ENCODE data around the gene INPP4A. TPM values are rescaled to one million over a fixed set of nuclear protein-coding genes. Genes with fewer than 3 reads are reported as not detected.

Gene INPP4A
- total RNA-seq, 1 experiment from 2014 or later, result 23.4 TPM

DNA sequence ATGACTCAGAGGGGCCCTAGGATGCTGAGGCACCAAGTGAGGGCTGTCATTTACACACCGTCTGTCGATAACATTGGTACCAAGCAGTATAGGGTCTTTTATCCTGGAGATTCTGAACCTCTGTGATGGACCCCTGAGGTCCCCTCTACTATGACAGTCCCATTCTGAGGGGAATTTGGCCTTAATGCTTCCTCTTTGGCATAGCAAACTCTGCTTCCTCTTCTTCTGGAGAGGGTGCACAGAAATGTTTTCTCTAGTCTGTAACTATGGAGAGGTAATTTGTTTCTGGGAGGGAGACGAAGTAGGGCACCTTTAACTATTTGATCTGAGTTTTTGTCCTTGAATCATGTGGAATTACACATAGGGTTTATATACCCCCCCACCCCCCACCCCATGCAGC lies 44.8 kb downstream of the INPP4A start:
- Histone ChIP-seq H4K20me1 (ENCODE audit: low read length) (no peaks in the 10 kb centered on the region), H3K36me3 (ENCODE audit: low read depth, low read length) (no peaks in the 10 kb centered on the region), H2AFZ (ENCODE audit: low read length) (no peak overlapping the region), H3K4me2 (ENCODE audit: low read length) (no peak overlapping the region), H3K9ac (ENCODE audit: low read length) (no peak overlapping the region), H3K27ac (ENCODE audit: low read length) (no peak overlapping the region), H3K4me1 (ENCODE audit: insufficient read depth, low read length) (peaks cover 17% of the 10 kb centered on the region), H3K27me3 (ENCODE audit: low read length) (no peaks in the 10 kb centered on the region), H3K4me3 (ENCODE audit: low read length) (no peak overlapping the region), H3F3A (ENCODE audit: low read length, unreplicated experiment) (no peaks in the 10 kb centered on the region), H3K79me2 (ENCODE audit: low read length) (peaks cover 50% of the 10 kb centered on the region), H3K9me2 (replicated peaks; ENCODE audit: low read length) (no peaks in the 10 kb centered on the region), H3K9me3 (ENCODE audit: low read length) (no peaks in the 10 kb centered on the region)
- no peak for DNase-seq
- TF ChIP-seq EZH2phosphoT487 (IDR thresholded peaks at IDR 0.05; ENCODE audit: borderline replicate concordance, low read length), result no peak
- no peak for TF ChIP-seq EZH2 (IDR thresholded peaks at IDR 0.05; ENCODE audit: low read length, unreplicated experiment)
- no peak for TF ChIP-seq CTCF (conservative IDR thresholded peaks at IDR 0.05; ENCODE audit: low read depth, low read length)
- no TSS peak for BruUV-seq (replicated peaks)
- POLR2A ChIA-PET (ENCODE audit: unreplicated experiment), result no interaction called here
- intact Hi-C loops (cut with micrococcal nuclease), result no loop called here
- CTCF ChIA-PET, result no interaction called here
- ATAC-seq, result no peak

DNA sequence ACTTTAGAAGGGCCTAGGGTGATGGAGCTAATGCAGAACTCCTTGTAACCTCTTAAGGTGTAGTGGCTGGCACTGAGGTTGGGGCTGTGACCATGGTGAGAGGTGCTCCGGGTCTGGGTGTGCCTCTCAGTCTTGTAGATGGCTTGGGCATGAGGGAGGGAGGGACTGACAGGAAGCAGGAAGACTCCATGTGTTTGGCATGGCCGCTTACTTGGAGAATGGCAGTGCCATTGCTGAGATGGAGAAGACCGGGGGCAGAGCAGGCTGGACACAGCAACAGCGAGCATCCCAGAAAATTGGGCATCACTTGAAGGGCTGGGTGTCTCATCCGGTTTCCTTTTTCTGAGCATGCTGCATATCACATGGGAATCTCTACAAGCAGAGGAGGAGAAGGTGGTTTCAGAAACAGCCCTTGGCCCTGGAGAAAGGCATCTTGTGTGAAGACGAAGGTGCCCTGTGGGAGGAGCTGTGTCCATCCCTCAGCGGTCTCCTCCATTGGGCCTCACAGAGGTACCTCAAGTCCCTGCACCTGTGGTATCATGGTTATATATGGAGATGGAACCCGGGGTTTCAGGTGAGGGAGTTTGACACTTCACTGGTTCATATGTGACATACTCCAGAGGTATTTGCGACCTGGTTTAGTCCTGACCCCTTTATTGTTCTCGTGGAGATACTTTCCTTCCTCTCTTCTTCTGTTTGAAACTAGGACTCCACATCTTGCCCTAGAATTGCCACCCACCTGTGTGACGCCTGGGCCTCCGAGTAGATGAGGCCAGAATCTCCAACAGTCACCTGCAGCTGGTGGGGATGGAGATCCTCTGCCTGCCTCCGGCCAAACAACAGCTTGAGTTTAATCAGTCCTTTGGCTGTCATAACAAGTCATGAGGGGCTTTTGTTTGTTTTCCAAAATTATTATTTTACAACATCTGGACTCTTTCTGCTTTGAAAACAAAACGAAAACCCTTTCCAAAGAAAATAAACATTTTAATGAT lies 45.6 kb downstream of the INPP4A start:
- POLR2A ChIA-PET (ENCODE audit: unreplicated experiment), result no interaction called here
- CTCF ChIA-PET, result no interaction called here
- no peaks in the 10 kb centered on the region for H3K9me2 ChIP-seq (replicated peaks; ENCODE audit: low read length)
- H3K4me3 ChIP-seq (ENCODE audit: low read length), result no peak overlapping the region
- H3K27ac ChIP-seq (ENCODE audit: low read length), result no peak overlapping the region
- H3K27me3 ChIP-seq (ENCODE audit: low read length), result no peaks in the 10 kb centered on the region
- BruUV-seq (replicated peaks), result no TSS peak
- peaks cover 9% of the 10 kb centered on the region for H3K4me1 ChIP-seq (ENCODE audit: insufficient read depth, low read length)
- H3K9me3 ChIP-seq (ENCODE audit: low read length), result no peaks in the 10 kb centered on the region
- no peak overlapping the region for H3K9ac ChIP-seq (ENCODE audit: low read length)
- TF ChIP-seq EZH2 (IDR thresholded peaks at IDR 0.05; ENCODE audit: low read length, unreplicated experiment) (no peak), CTCF (conservative IDR thresholded peaks at IDR 0.05; ENCODE audit: low read depth, low read length) (no peak)
- H2AFZ ChIP-seq (ENCODE audit: low read length), result no peak overlapping the region
- peaks cover 42% of the 10 kb centered on the region for H3K79me2 ChIP-seq (ENCODE audit: low read length)
- H3K36me3 ChIP-seq (ENCODE audit: low read depth, low read length), result no peaks in the 10 kb centered on the region
- H4K20me1 ChIP-seq (ENCODE audit: low read length), result no peaks in the 10 kb centered on the region
- intact Hi-C loops (cut with micrococcal nuclease), result no loop called here
- no peak for DNase-seq
- no peak for ATAC-seq
- no peaks in the 10 kb centered on the region for H3F3A ChIP-seq (ENCODE audit: low read length, unreplicated experiment)
- no peak overlapping the region for H3K4me2 ChIP-seq (ENCODE audit: low read length)

GRCh38 chr2:98492441-98492840 lies 47.8 kb downstream of the INPP4A start:
- Histone ChIP-seq H3K4me3 (ENCODE audit: low read length) (no peak overlapping the region), H3K27me3 (ENCODE audit: low read length) (no peaks in the 10 kb centered on the region), H3K4me1 (ENCODE audit: insufficient read depth, low read length) (no peaks in the 10 kb centered on the region), H3F3A (ENCODE audit: low read length, unreplicated experiment) (no peaks in the 10 kb centered on the region), H3K27ac (ENCODE audit: low read length) (no peak overlapping the region), H3K9me2 (replicated peaks; ENCODE audit: low read length) (no peaks in the 10 kb centered on the region), H3K9ac (ENCODE audit: low read length) (no peak overlapping the region), H3K4me2 (ENCODE audit: low read length) (no peak overlapping the region), H4K20me1 (ENCODE audit: low read length) (no peaks in the 10 kb centered on the region), H3K79me2 (ENCODE audit: low read length) (peaks cover 21% of the 10 kb centered on the region), H3K36me3 (ENCODE audit: low read depth, low read length) (peaks cover 4% of the 10 kb centered on the region; the same call in 1 of the 2 replicates), H2AFZ (ENCODE audit: low read length) (no peak overlapping the region), H3K9me3 (ENCODE audit: low read length) (no peaks in the 10 kb centered on the region)
- DNase-seq (no peak), ATAC-seq (no peak)
- CTCF ChIA-PET, result no interaction called here
- intact Hi-C loops (cut with micrococcal nuclease), result no loop called here
- POLR2A ChIA-PET (ENCODE audit: unreplicated experiment), result no interaction called here
- TF ChIP-seq CTCF (conservative IDR thresholded peaks at IDR 0.05; ENCODE audit: low read depth, low read length) (no peak), EZH2 (IDR thresholded peaks at IDR 0.05; ENCODE audit: low read length, unreplicated experiment) (no peak), EZH2phosphoT487 (IDR thresholded peaks at IDR 0.05; ENCODE audit: borderline replicate concordance, low read length) (no peak)
- no TSS peak for BruUV-seq (replicated peaks)

Data from PC-3 (cell line).